GM19328 (cell line): ENCODE data around the gene BASP1.

Experiments
- ATAC-seq: cut with Tn5 transposase; IDR thresholded peaks from one replicate; pipeline ENCODE4 v1.9.1; 2021; ENCODE audit warnings: mild to moderate bottlenecking, moderate library complexity; ENCODE audit not compliant: unreplicated experiment

BASP1 gene

GRCh38 chr5:17221843-17222636 is 4.6 kb downstream of the BASP1 start:
- ATAC-seq, result no peak

GRCh38 chr5:17222664-17223063 is 5.2 kb downstream of the BASP1 start:
- no peak for ATAC-seq

- peak; percentile 39 for ATAC-seq
These were observed 6.1 kb downstream of the BASP1 start for GRCh38 chr5:17223367-17224185.

- ATAC-seq, result peak; percentile 50
These were observed 7.6 kb downstream of the BASP1 start for GRCh38 chr5:17224858-17225511.

- ATAC-seq, result no peak
These were observed 8.1 kb downstream of the BASP1 start for GRCh38 chr5:17225520-17225919.

- ATAC-seq, result no peak
These were observed 10.4 kb downstream of the BASP1 start for GRCh38 chr5:17227868-17228267.

- peak; percentile 40 for ATAC-seq
These were observed 11.4 kb downstream of the BASP1 start for GRCh38 chr5:17228821-17229291.

GRCh38 chr5:17229313-17229712 is 11.9 kb downstream of the BASP1 start:
- peak; percentile 8 for ATAC-seq

GRCh38 chr5:17230191-17230590 is 12.8 kb downstream of the BASP1 start:
- ATAC-seq, result no peak

GRCh38 chr5:17230808-17231525 is 13.5 kb downstream of the BASP1 start:
- no peak for ATAC-seq

GRCh38 chr5:17232405-17232804 is 15.0 kb downstream of the BASP1 start:
- no peak for ATAC-seq

- no peak for ATAC-seq
These were observed 16.1 kb downstream of the BASP1 start for GRCh38 chr5:17233488-17233887.

GRCh38 chr5:17234374-17234773 is 16.9 kb downstream of the BASP1 start:
- no peak for ATAC-seq

GRCh38 chr5:17235731-17236330 is 18.4 kb downstream of the BASP1 start:
- no peak for ATAC-seq

- ATAC-seq, result no peak
These were observed 21.1 kb downstream of the BASP1 start for GRCh38 chr5:17238521-17239041.

- ATAC-seq, result no peak
These were observed 22.5 kb downstream of the BASP1 start for GRCh38 chr5:17239953-17240352.

GRCh38 chr5:17240487-17240886 is 23.1 kb downstream of the BASP1 start:
- no peak for ATAC-seq

- no peak for ATAC-seq
These were observed 24.2 kb downstream of the BASP1 start for GRCh38 chr5:17241635-17242034.

GRCh38 chr5:17243287-17244063 is 26.0 kb downstream of the BASP1 start:
- ATAC-seq, result no peak
